IPS-18a (cell line): ENCODE data around the gene TRPT1.

ENCODE experiments used
- H3K27ac ChIP-seq: one replicate; pipeline ENCODE4 v1.5.1; 2013; ENCODE audit warnings: low read length
- H3K27me3 ChIP-seq: one replicate; pipeline ENCODE4 v1.6.1; 2013; ENCODE audit warnings: mild to moderate bottlenecking, low read length; ENCODE audit not compliant: control insufficient read depth, insufficient read depth
- H3K36me3 ChIP-seq: one replicate; pipeline ENCODE4 v1.6.1; 2013; ENCODE audit warnings: low read depth, low read length; ENCODE audit not compliant: control insufficient read depth
- H3K4me1 ChIP-seq: one replicate; pipeline ENCODE4 v1.6.1; 2013; ENCODE audit warnings: low read depth, low read length; ENCODE audit not compliant: control insufficient read depth
- H3K4me3 ChIP-seq: one replicate; pipeline ENCODE4 v1.5.1; 2013; ENCODE audit warnings: low read length
- H3K9ac ChIP-seq: one replicate; pipeline ENCODE4 v1.6.1; 2013; ENCODE audit warnings: mild to moderate bottlenecking, low read length, moderate library complexity
- H3K9me3 ChIP-seq: one replicate; pipeline ENCODE4 v1.6.1; 2013; ENCODE audit warnings: low read depth, low read length; ENCODE audit not compliant: control insufficient read depth

Gene TRPT1

GRCh38 chr11:64263947-64264317 lies 37.9 kb upstream of the TRPT1 start:
- Histone ChIP-seq H3K9ac (no peak overlapping the region), H3K27ac (no peak overlapping the region), H3K36me3 (peaks cover 49% of the 10 kb centered on the region), H3K4me3 (no peak overlapping the region), H3K4me1 (peaks cover 8% of the 10 kb centered on the region), H3K27me3 (no peaks in the 10 kb centered on the region), H3K9me3 (no peaks in the 10 kb centered on the region)

- H3K4me3 ChIP-seq: no peak overlapping the region
- H3K9ac ChIP-seq: no peak overlapping the region
- peaks cover 54% of the 10 kb centered on the region for H3K36me3 ChIP-seq
- H3K27me3 ChIP-seq: no peaks in the 10 kb centered on the region
- no peaks in the 10 kb centered on the region for H3K9me3 ChIP-seq
- H3K4me1 ChIP-seq: peaks cover 2% of the 10 kb centered on the region
- H3K27ac ChIP-seq: no peak overlapping the region
Observed at GRCh38 chr11:64263021-64263946, 37.3 kb upstream of the TRPT1 start.

- H3K4me1 ChIP-seq: peaks cover 2% of the 10 kb centered on the region
- no peak overlapping the region for H3K27ac ChIP-seq
- H3K36me3 ChIP-seq: peaks cover 58% of the 10 kb centered on the region
- no peaks in the 10 kb centered on the region for H3K9me3 ChIP-seq
- H3K27me3 ChIP-seq: no peaks in the 10 kb centered on the region
- H3K9ac ChIP-seq: no peak overlapping the region
- no peak overlapping the region for H3K4me3 ChIP-seq
Observed at GRCh38 chr11:64262271-64263002, 36.5 kb upstream of the TRPT1 start.

GRCh38 chr11:64261556-64262080 lies 35.6 kb upstream of the TRPT1 start:
- Histone ChIP-seq H3K36me3 (peaks cover 58% of the 10 kb centered on the region), H3K9ac (no peak overlapping the region), H3K27ac (no peak overlapping the region), H3K4me3 (no peak overlapping the region), H3K9me3 (no peaks in the 10 kb centered on the region), H3K4me1 (peaks cover 2% of the 10 kb centered on the region), H3K27me3 (no peaks in the 10 kb centered on the region)

GRCh38 chr11:64260147-64260708 lies 34.2 kb upstream of the TRPT1 start:
- Histone ChIP-seq H3K9ac (no peak overlapping the region), H3K27ac (no peak overlapping the region), H3K4me1 (peaks cover 2% of the 10 kb centered on the region), H3K9me3 (no peaks in the 10 kb centered on the region), H3K27me3 (no peaks in the 10 kb centered on the region), H3K36me3 (peaks cover 60% of the 10 kb centered on the region), H3K4me3 (no peak overlapping the region)

- Histone ChIP-seq H3K36me3 (peaks cover 64% of the 10 kb centered on the region), H3K9me3 (no peaks in the 10 kb centered on the region), H3K4me1 (peaks cover 2% of the 10 kb centered on the region), H3K27ac (no peak overlapping the region), H3K4me3 (no peak overlapping the region), H3K27me3 (no peaks in the 10 kb centered on the region), H3K9ac (no peak overlapping the region)
Observed at GRCh38 chr11:64259533-64260067, 33.6 kb upstream of the TRPT1 start.

GRCh38 chr11:64258946-64259532 lies 33.1 kb upstream of the TRPT1 start:
- Histone ChIP-seq H3K4me1 (peaks cover 2% of the 10 kb centered on the region), H3K27me3 (no peaks in the 10 kb centered on the region), H3K27ac (no peak overlapping the region), H3K9ac (no peak overlapping the region), H3K9me3 (no peaks in the 10 kb centered on the region), H3K36me3 (peaks cover 64% of the 10 kb centered on the region), H3K4me3 (no peak overlapping the region)

GRCh38 chr11:64258356-64258755 lies 32.4 kb upstream of the TRPT1 start:
- H3K27ac ChIP-seq: no peak overlapping the region
- H3K9ac ChIP-seq: no peak overlapping the region
- H3K4me1 ChIP-seq: peaks cover 2% of the 10 kb centered on the region
- no peaks in the 10 kb centered on the region for H3K27me3 ChIP-seq
- H3K36me3 ChIP-seq: peaks cover 64% of the 10 kb centered on the region
- H3K9me3 ChIP-seq: no peaks in the 10 kb centered on the region
- H3K4me3 ChIP-seq: no peak overlapping the region

GRCh38 chr11:64256300-64256699 lies 30.3 kb upstream of the TRPT1 start:
- no peak overlapping the region for H3K4me3 ChIP-seq
- no peaks in the 10 kb centered on the region for H3K9me3 ChIP-seq
- peaks cover 4% of the 10 kb centered on the region for H3K4me1 ChIP-seq
- H3K27ac ChIP-seq: no peak overlapping the region
- H3K27me3 ChIP-seq: no peaks in the 10 kb centered on the region
- H3K9ac ChIP-seq: no peak overlapping the region
- peaks cover 46% of the 10 kb centered on the region for H3K36me3 ChIP-seq

GRCh38 chr11:64255135-64256128 lies 29.4 kb upstream of the TRPT1 start:
- H3K4me1 ChIP-seq: peaks cover 7% of the 10 kb centered on the region
- no peak overlapping the region for H3K4me3 ChIP-seq
- H3K36me3 ChIP-seq: peaks cover 42% of the 10 kb centered on the region
- no peaks in the 10 kb centered on the region for H3K27me3 ChIP-seq
- H3K9ac ChIP-seq: no peak overlapping the region
- H3K27ac ChIP-seq: no peak overlapping the region
- no peaks in the 10 kb centered on the region for H3K9me3 ChIP-seq
